ENCODE data around the gene STON1.

Gene STON1

GRCh38 chr2:48624696-48625095 is 94.7 kb downstream of the STON1 start:
- Histone ChIP-seq H3K36me3 (ENCODE audit: control insufficient read depth in 5 of 5, insufficient read depth in 5 of 5, low read length in 5 of 5) (peaks cover 0 to 5% (median 0%) of the 10 kb centered on the region in 5 donors), H3K4me3 (ENCODE audit: low read depth in 1 of 5, low read length in 5 of 5) (no peak overlapping the region), H3K4me1 (ENCODE audit: control insufficient read depth in 5 of 5, insufficient read depth in 5 of 5, low read length in 5 of 5) (no peaks in the 10 kb centered on the region), H3K27ac (ENCODE audit: low read depth, low read length) (no peak overlapping the region), H3K9me3 (ENCODE audit: control insufficient read depth in 5 of 5, low read length in 5 of 5) (peaks cover 0 to 6% (median 0%) of the 10 kb centered on the region in 5 donors), H3K9ac (ENCODE audit: low read length in 5 of 5) (no peak overlapping the region), H3K27me3 (ENCODE audit: control insufficient read depth in 5 of 5, insufficient read depth in 4 of 5, low read length in 5 of 5) (no peaks in the 10 kb centered on the region)

- no peaks in the 10 kb centered on the region for H3K4me1 ChIP-seq (ENCODE audit: control insufficient read depth in 5 of 5, insufficient read depth in 5 of 5, low read length in 5 of 5)
- H3K27me3 ChIP-seq (ENCODE audit: control insufficient read depth in 5 of 5, insufficient read depth in 4 of 5, low read length in 5 of 5) = no peaks in the 10 kb centered on the region
- peaks cover 0 to 6% (median 0%) of the 10 kb centered on the region in 5 donors for H3K9me3 ChIP-seq (ENCODE audit: control insufficient read depth in 5 of 5, low read length in 5 of 5)
- H3K27ac ChIP-seq (ENCODE audit: low read depth, low read length) = no peak overlapping the region
- H3K4me3 ChIP-seq (ENCODE audit: low read depth in 1 of 5, low read length in 5 of 5) = no peak overlapping the region
- H3K9ac ChIP-seq (ENCODE audit: low read length in 5 of 5) = no peak overlapping the region
- peaks cover 0 to 5% (median 0%) of the 10 kb centered on the region in 5 donors for H3K36me3 ChIP-seq (ENCODE audit: control insufficient read depth in 5 of 5, insufficient read depth in 5 of 5, low read length in 5 of 5)
Observed at GRCh38 chr2:48626047-48626446, 96.1 kb downstream of the STON1 start.

- peaks cover 0 to 8% (median 0%) of the 10 kb centered on the region in 5 donors for H3K36me3 ChIP-seq (ENCODE audit: control insufficient read depth in 5 of 5, insufficient read depth in 5 of 5, low read length in 5 of 5)
- H3K9me3 ChIP-seq (ENCODE audit: control insufficient read depth in 5 of 5, low read length in 5 of 5) = peaks cover 0 to 8% (median 0%) of the 10 kb centered on the region in 5 donors
- H3K4me1 ChIP-seq (ENCODE audit: control insufficient read depth in 5 of 5, insufficient read depth in 5 of 5, low read length in 5 of 5) = no peaks in the 10 kb centered on the region
- H3K9ac ChIP-seq (ENCODE audit: low read length in 5 of 5) = no peak overlapping the region
- H3K27me3 ChIP-seq (ENCODE audit: control insufficient read depth in 5 of 5, insufficient read depth in 4 of 5, low read length in 5 of 5) = no peaks in the 10 kb centered on the region
- H3K27ac ChIP-seq (ENCODE audit: low read depth, low read length) = no peak overlapping the region
- no peak overlapping the region for H3K4me3 ChIP-seq (ENCODE audit: low read depth in 1 of 5, low read length in 5 of 5)
Observed at GRCh38 chr2:48633143-48633542, 103.2 kb downstream of the STON1 start.

DNA sequence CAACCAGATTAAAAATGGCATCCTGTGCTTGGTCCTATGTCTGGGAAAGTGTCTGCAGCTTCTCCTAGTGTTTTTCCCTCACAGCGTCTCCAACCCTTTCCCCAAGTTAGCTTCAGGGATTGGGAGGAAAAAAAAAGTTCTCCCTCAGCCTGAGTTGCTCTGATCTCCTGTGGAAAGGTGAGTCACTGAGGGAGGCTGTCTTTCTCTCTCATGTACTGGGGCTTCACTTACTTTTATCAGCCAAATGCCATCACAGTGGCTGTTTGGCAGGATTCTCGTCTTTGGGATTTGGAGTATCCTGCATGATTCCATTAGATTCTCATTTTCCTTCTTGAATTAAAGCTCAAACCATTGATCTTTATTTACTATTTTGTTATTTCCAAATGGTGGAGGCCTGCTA is 105.8 kb downstream of the STON1 start:
- Histone ChIP-seq H3K4me3 (ENCODE audit: low read depth in 1 of 5, low read length in 5 of 5) (no peak overlapping the region), H3K9me3 (ENCODE audit: control insufficient read depth in 5 of 5, low read length in 5 of 5) (peaks cover 0 to 9% (median 0%) of the 10 kb centered on the region in 5 donors), H3K9ac (ENCODE audit: low read length in 5 of 5) (no peak overlapping the region), H3K27ac (ENCODE audit: low read depth, low read length) (no peak overlapping the region), H3K36me3 (ENCODE audit: control insufficient read depth in 5 of 5, insufficient read depth in 5 of 5, low read length in 5 of 5) (peaks cover 0 to 12% (median 0%) of the 10 kb centered on the region in 5 donors), H3K27me3 (ENCODE audit: control insufficient read depth in 5 of 5, insufficient read depth in 4 of 5, low read length in 5 of 5) (no peaks in the 10 kb centered on the region), H3K4me1 (ENCODE audit: control insufficient read depth in 5 of 5, insufficient read depth in 5 of 5, low read length in 5 of 5) (no peaks in the 10 kb centered on the region)

DNA sequence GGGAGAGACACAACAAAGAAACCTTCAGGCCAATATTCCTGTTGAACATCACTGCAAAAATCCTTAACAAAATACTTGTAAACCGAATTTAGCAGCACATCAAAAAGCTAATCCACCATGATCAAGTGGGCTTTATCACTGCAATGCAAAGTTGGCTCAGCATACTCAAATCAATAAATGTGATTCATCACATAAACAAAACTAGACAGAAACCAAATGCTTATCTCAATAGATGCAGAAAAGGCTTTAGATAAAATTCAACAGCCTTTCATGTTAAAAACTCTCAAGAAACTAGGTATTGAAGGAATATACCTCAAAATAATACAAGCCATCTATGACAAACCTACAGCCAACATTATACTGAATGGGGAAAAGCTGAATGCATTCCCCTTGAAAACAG is 108.3 kb downstream of the STON1 start:
- no peaks in the 10 kb centered on the region for H3K4me1 ChIP-seq (ENCODE audit: control insufficient read depth in 5 of 5, insufficient read depth in 5 of 5, low read length in 5 of 5)
- H3K9ac ChIP-seq (ENCODE audit: low read length in 5 of 5) = no peak overlapping the region
- no peak overlapping the region for H3K27ac ChIP-seq (ENCODE audit: low read depth, low read length)
- H3K9me3 ChIP-seq (ENCODE audit: control insufficient read depth in 5 of 5, low read length in 5 of 5) = peaks cover 0 to 5% (median 0%) of the 10 kb centered on the region in 5 donors
- no peak overlapping the region for H3K4me3 ChIP-seq (ENCODE audit: low read depth in 1 of 5, low read length in 5 of 5)
- H3K36me3 ChIP-seq (ENCODE audit: control insufficient read depth in 5 of 5, insufficient read depth in 5 of 5, low read length in 5 of 5) = peaks cover 0 to 12% (median 0%) of the 10 kb centered on the region in 5 donors
- H3K27me3 ChIP-seq (ENCODE audit: control insufficient read depth in 5 of 5, insufficient read depth in 4 of 5, low read length in 5 of 5) = no peaks in the 10 kb centered on the region
